GM21717 (cell line): ENCODE results near the gene CHD9.
"Not testable (repeated sequence)": the region's sequence is repeated elsewhere in the genome, so short reads cannot be mapped to it uniquely, and the experiment has no call there.

Experiments used
- ATAC-seq: cut with Tn5 transposase; IDR thresholded peaks from one replicate; pipeline ENCODE4 v1.9.1; 2021; ENCODE audit warnings: mild to moderate bottlenecking, moderate library complexity; ENCODE audit not compliant: unreplicated experiment

CHD9 gene

GRCh38 chr16:53069772-53070171 lies 15.0 kb downstream of the CHD9 start:
- no peak for ATAC-seq

- peak; percentile 55 for ATAC-seq
Observed at GRCh38 chr16:53071748-53072301, 17.0 kb downstream of the CHD9 start.

- ATAC-seq, result no peak
Observed at GRCh38 chr16:53073022-53073421, 18.2 kb downstream of the CHD9 start.

- ATAC-seq, result not testable (repeated sequence)
Observed at GRCh38 chr16:53074296-53074695, 19.5 kb downstream of the CHD9 start.

DNA sequence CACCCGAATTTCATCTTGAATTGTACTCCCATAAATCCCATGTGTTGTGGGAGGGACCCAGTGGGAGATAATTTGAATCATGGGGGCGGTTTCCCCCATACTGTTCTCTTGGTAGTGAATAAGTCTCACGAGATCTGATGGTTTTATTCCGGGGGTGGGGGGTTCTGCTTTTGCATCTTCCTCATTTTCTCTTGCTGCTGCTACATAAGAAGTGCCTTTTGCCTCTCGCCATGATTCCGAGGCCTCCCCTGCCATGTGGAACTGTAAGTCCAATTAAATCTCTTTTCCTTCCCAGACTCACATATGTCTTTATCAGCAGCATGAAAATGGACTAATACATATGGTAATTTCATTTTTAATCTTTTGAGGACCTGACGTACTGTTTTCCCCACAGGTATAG lies 20.7 kb downstream of the CHD9 start:
- ATAC-seq, result not testable (repeated sequence)

DNA sequence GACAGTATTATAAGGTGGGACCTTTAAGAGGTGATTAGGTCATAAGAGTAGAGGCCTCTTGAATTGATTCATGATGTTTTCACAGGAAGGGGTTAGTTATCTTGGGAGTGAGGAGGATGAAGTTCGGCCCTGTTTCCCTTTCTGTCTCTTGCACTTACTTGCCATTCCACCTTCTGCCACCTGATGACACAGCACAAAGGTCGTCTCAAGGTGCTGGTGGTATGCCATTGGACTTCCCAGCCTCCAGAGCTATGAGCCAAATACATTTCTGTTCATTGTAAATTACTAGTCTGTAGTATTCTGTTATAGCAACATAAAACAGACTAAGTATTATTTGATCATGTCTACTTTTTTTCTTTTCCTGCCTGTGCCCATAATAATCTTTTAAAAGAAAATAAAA lies 23.5 kb downstream of the CHD9 start:
- no peak for ATAC-seq

DNA sequence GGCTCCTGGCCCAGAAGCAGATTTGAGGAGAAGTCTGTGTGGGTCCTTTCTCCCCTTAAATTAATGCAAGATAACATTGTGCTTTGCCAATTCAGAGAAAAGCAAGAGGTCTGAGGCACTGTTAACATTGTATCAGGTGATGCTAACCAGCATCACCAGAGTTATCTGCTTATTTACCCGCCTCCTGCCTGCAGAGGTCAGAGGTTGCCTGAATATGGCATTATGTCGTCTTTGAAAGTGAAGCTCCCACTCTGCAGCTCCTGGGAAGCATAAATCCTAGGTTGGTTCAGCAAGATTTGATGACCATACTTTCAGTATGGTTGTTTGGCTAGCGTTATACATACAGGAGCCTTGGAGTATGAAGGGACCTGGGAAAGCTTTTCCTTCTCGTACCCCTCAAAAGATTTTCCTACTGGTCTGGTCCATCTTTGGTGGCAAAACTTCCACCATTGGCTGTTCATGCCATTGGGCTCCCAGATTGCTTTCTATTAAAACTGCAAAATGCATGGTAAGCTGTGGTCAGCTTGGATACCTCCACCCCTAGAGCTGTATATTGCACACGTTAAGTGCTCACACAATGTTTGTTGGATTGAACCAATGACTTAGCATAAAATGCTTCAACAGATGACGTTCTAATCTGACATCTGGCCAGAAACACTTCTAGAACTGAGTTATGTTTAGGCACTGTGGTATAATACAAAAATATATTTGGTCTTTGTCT lies 24.1 kb downstream of the CHD9 start:
- no peak for ATAC-seq

GRCh38 chr16:53080345-53081031 lies 25.7 kb downstream of the CHD9 start:
- ATAC-seq, result no peak

GRCh38 chr16:53081032-53081424 lies 26.2 kb downstream of the CHD9 start:
- no peak for ATAC-seq

DNA sequence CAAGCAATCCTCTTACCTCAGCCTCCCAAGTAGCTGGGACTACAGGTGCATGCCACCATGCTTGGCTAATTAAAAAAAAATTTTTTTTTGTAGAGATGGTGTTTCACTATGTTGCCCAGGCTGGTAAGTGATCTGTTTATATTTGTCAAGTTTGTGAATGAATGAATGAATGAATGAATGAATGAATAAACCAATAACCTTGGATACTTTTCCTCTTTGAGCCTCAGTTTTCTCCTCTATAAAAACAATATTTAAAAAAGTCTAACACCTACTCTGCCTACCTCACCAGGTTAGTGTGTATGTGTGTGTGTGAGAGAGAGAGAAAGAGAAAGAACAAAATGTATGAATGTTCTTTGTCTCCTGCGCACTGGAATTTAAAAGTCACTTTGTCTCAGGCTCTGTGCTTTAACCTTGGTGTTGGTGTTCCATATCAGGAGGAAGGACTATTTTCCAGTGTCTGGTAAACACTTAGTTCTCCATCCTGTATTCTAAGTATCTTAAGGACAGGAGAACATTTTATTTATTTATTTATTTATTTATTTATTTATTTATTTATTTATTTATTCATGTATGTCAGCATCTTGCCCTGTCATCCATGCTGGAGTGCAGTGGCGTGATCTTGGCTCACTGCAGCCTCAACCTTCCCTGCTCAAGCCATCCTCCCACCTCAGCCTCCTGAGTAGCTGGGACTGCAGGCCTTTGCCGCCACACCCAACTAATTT lies 27.1 kb downstream of the CHD9 start:
- no peak for ATAC-seq

GRCh38 chr16:53082509-53082908 lies 27.7 kb downstream of the CHD9 start:
- no peak for ATAC-seq

- ATAC-seq, result no peak
Observed at GRCh38 chr16:53083119-53083518, 28.3 kb downstream of the CHD9 start.

DNA sequence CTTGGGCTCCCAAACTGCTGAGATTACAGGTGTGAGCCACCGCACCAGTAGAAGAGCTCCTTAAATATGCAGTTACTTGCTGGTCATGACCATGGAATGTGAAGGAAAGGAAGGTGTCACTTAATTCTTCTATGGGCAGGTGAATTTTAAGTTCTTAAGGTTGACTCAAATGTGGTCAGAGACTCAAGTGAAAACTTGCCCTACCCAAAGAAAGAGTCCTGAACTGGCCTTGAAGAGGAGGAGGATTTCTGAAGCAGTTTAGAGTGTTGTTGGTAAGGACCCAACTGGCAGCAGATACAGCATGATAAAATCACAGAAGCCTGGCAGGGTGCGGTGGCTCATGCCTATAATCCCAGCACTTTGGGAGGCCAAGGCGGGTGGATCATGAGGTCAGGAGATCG lies 29.4 kb downstream of the CHD9 start:
- ATAC-seq, result no peak

DNA sequence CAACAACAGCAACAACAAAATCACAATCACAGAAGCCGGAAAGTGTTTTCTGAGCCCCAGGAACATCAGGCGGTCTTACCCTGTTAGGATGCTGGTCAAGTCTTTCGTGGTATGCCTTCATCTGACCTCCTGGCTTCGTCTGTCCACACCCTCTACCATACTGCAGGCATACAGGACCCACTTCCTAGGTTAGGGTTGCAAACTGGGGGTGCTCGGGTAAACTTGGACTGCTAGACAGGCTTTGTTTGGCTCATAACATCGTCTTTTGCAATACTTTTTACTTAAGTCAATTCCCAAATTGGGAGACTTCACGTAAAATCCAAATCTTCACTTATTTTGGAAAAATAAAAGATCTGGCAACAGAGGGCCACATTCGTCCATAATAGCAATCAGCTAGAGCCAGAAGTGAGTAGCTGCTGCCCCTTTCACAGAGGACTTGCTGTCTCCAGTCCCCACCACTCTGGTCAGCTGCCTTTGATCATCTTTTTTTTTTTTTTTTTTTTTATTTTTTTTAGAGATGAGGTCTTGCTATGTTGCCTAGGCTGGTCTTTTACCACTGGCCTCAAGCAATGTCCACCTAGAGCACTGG lies 30.0 kb downstream of the CHD9 start:
- ATAC-seq, result no peak

DNA sequence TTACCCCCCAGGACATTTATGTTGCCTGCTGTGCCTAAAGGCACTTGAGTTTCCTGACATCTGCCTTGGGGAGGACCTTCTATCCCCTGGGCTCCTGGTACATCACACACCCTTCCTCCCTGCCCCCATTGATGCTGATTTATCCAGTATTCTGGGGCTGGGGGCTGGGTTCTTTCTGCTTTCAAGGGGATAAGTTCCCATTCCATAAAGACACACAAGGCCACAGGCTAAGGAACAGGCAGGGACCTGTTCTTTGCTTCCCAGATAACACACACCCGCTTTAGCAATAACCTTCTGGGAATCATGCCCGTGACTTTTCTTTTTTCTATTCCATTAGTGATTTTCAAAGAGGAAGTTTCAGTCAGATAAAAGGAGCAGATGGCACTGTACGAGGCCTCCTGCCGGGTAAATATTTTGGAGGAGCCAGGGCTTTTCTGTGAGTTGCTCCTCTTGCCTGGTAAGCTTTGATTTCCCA lies 30.6 kb downstream of the CHD9 start:
- ATAC-seq, result no peak

- ATAC-seq, result no peak
Observed at GRCh38 chr16:53085931-53086421, 31.2 kb downstream of the CHD9 start.

GRCh38 chr16:53087101-53087500 lies 32.3 kb downstream of the CHD9 start:
- ATAC-seq, result no peak

- no peak for ATAC-seq
Observed at GRCh38 chr16:53089434-53090285, 34.9 kb downstream of the CHD9 start.

DNA sequence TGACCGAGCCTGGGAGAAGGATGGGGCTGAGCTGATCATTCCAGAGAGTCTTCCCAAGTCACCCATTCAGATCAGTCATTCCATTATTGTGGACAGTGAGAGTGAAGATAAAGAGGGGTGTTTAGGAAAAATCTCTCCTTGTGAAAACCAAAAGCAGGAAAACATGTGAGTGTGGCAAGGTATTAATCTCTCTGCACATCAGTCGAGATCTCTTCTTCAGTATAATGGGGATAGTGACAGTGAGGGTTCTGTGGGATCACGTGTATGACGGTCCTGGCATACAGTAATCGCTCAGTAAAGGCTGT lies 35.4 kb downstream of the CHD9 start:
- ATAC-seq, result no peak
